H1 (cell line): ENCODE results near the gene UPP1. TPM values are rescaled to one million over a fixed set of nuclear protein-coding genes. Genes with fewer than 3 reads are reported as not detected.

Experiments
- BRCA1 ChIP-seq: IDR thresholded peaks from 2 replicates; pipeline ENCODE4 v1.6.1; 2012; ENCODE audit warnings: low read depth, low read length, improper control_type of control experiment
- CBX5 ChIP-seq: fragments of 300-800, 300-1000 bp; sonication (generic); IDR thresholded peaks from 2 replicates; pipeline ENCODE4 v1.7.1; 2016; ENCODE audit warnings: antibody characterized with exemption, low read length, low read depth
- CTCF ChIP-seq, 3 experiments: IDR thresholded peaks; 1 replicate in 2 of 3; 2 replicates in 1 of 3; pipeline versions ENCODE4 v1.5.1 to v1.6.1; 2011; ENCODE audit warnings: low read length in 3 of 3, mild to moderate bottlenecking in 3 of 3, inconsistent platforms in 2 of 3, low read depth in 1 of 3, moderate library complexity in 1 of 3; ENCODE audit not compliant: insufficient read depth in 1 of 3; ENCODE audit errors: control extremely low read depth in 1 of 3
- JUND ChIP-seq: IDR thresholded peaks from 2 replicates; pipeline ENCODE4 v1.6.1; 2011; ENCODE audit warnings: mild to moderate bottlenecking, improper control_type of control experiment, low read length
- MAX ChIP-seq: IDR thresholded peaks from 2 replicates; pipeline ENCODE4 v1.6.1; 2012; ENCODE audit warnings: inconsistent platforms
- RNF2 ChIP-seq: fragments of 200-900, 300-1000 bp; sonication (generic); IDR thresholded peaks from 2 replicates; pipeline ENCODE4 v1.7.1; 2016; ENCODE audit warnings: borderline replicate concordance, low read depth, mild to moderate bottlenecking, antibody characterized with exemption, low read length; ENCODE audit not compliant: poor library complexity, severe bottlenecking; ENCODE audit errors: missing control alignments
- TCF12 ChIP-seq: IDR thresholded peaks from 2 replicates; pipeline ENCODE4 v1.6.1; 2011; ENCODE audit warnings: low read depth, mild to moderate bottlenecking, low read length
- polyA plus RNA-seq, 7 experiments: library from polyadenylated mRNA; depleted of rRNA in 3 of 7; stranded (reverse) in 5 of 7; unstranded in 2 of 7; fragments of >200 nt in 5 of 7; fragments of 200-250 nt in 2 of 7; gene quantifications; 1 replicate in 5 of 7; 2 replicates in 1 of 7; 4 replicates in 1 of 7; pipeline versions ENCODE4 v1.2.1 to v1.2.3, GENCODE V29; 2011 to 2013; ENCODE audit warnings: missing spikeins in 2 of 7, mixed read lengths in 2 of 7
- total RNA-seq: library from RNA; stranded (reverse); fragmentation: NEBNext Ultra II Directional; extraction: Animal tissue kit (Norgen Biotek cat#: 25700); gene quantifications from 2 replicates; pipeline ENCODE4 v1.2.1, GENCODE V29; 2021

The UPP1 gene
- total and polyA plus RNA-seq, 2 of the 8 experiments (the other 6 are each of a cell fraction or from before 2014, with no cell fraction given) = 40.7 to 46.2 TPM

- no peak for TF ChIP-seq CTCF (IDR thresholded peaks at IDR 0.05; ENCODE audit: control extremely low read depth in 1 of 3, insufficient read depth in 1 of 3, low read depth in 1 of 3, low read length in 3 of 3)
- TF ChIP-seq BRCA1 = no peak
- no peak for TF ChIP-seq RNF2
- no peak for TF ChIP-seq CBX5
- no peak for TF ChIP-seq MAX
- TF ChIP-seq TCF12 = no peak
- TF ChIP-seq JUND = no peak
- TF ChIP-seq, all 59 proteins: peak for 0
Observed at GRCh38 chr7:48048113-48048512, 41.0 kb upstream of the UPP1 start (continued).
